Measurements from ENCODE around the gene EEFSEC.
A peak's percentile ranks its signal among the peaks of the same experiment; 100 is the strongest.

The EEFSEC gene

DNA sequence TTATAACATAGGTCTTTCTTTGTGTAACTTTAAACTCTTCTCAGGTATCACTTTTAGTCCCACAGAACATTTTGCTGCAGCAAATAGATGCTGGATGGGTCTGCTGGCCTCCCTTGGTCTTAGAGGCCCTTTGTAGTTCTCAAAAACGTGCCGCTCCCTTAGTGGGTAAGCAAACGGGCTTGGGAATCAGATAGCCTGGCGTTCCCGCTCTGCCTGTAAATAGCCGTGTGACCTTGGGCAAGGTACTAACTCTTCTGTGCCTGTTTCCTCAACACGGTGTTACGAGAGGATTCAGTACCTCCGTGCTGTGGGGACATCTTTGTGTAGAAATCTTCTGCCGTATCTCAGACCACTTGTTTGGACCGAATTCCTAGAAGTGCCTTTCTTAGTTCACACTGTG lies 249.0 kb downstream of the EEFSEC start:
- DNase-seq: no peak

- no peak for DNase-seq
Measured at GRCh38 chr3:128402998-128403397, 249.7 kb downstream of the EEFSEC start.

DNA sequence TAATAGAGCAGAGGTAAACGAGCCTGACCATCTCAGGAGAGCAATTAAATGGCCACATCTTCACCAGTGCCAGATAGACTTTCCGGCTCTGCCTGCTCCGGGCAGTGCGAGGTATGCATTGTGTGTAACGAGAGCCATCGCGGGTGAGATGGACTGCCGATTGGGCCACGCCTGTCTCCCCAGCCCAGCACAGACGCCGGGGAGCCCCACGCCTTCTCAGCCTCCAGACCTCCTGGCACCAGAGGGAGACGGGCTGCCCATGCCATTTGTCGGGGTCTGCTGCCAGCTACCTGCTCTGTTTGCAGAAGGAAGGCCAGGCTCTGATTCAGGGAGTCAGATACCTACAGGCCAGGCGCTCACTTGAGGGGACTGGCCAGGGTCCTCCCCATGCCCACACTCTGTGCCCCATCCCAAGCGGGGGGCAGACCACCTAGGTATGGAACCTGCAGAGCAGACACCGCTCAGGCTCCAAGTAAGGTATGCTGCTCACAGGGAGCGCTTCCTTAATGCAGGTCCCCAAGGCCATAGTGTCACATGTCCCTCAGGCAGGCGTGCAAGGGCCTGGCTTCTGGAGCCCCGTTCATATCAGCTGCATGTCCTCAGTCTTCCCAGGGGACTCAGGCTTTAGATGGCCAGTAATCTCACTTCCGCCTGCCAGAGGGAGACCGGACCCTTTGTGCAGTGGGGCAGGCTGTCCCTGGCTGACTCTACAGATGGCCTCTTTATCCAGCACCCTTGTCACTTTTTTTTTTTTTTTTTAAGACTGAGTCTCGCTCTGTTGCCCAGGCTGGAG lies 251.2 kb downstream of the EEFSEC start:
- DNase-seq: no peak

DNA sequence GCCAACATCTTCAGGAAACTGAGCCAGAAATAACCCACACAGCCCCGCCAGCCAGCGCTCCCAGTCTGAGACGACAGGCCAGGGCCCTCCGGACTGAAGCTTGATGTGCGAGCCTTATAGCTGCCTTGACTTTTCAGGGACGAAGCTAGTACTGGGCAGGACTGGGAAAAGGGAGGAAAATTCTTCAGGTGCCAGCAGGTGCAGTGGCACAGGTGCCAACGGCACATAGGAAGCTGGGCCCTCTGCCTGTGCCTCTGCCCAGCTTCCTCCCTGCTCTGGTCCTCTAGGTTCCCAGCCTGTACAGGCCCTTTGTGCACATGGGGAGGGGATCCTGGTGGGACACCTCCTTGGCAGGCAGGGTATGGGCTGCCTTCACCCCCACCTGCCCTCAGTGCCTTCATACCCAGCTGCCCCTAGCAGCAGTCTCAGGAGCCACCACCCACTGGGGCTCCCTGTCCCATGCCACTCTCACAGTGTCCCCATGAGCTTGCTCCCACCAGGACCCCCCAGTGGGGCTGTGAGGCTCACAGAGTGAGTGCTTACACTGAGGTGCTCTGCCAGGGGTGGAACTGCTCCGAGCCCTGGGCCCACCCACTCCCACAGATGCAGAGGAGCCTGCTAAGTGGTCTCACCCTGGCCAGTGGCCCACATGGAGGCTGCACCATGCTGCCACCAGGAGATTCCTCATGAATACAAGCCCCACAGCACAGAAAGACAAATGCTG lies 252.4 kb downstream of the EEFSEC start:
- DNase-seq: no peak

DNA sequence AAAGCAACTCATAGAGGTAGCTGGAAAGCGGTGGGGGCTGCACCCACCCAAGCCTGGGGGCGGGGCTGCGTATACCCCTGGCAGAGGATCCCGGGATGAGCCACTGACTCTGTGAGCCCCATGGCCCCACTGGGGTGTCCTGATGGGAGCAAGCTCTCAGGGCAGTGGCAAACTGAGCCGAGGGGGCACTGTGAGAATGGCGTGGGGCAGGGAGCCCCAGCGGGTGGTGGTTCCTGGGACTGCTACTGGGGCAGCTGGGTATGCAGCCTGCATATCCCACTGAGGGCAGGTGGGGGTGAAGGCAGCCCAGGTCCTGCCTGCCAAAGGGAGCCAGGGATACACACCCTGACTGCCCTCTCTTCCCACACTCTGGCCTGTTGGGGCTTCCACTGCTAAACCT lies 254.0 kb downstream of the EEFSEC start:
- DNase-seq: no peak

GRCh38 chr3:128408012-128408692 lies 254.9 kb downstream of the EEFSEC start:
- no peak for DNase-seq

DNA sequence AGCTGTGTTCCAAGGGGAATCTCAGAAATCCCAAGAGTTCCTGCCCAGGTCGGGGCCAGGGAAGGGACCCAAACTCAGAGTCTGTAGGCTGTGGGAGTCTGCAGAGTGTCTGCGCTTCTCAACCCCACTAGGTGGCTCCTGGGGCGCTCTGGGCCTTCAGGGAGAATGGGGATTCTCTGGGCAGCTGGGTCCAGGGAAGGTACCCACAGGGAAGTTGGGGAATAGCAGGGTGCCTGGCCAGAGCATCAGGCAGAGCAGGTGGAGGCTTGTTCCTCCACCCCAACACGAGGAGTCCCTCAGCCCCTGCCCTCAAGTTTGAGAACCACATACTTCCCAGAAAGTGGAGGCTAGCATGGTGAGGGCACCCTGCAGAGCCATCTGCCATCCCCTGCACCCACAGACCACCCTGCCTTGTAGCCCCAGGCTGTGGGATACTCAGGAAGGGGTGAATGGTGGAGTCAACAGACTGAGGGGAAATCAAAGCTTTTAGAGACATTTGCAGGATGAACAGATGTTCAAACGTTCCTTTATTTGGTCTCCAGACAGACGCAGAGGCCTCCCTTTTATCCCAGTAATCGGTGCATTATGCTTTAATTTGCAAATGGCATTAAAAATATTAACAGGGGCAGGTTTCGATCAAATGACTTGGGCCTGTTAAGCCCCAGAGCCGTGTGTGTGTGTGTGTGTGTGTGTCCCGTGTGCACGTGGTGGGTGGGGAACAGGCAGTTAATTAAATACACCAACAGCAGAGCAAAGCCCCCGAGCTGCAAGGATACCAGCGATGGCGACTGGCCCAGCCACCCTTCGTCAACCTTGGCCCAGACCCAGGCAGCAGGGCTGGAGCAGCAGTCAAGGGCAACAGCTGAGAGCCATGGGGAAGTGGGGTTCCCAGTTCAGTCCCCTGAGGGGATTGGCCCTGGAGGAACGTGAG lies 255.7 kb downstream of the EEFSEC start:
- no peak for DNase-seq

- DNase-seq: peak; percentile 44
Measured at GRCh38 chr3:128409624-128410581, 256.6 kb downstream of the EEFSEC start.

DNA sequence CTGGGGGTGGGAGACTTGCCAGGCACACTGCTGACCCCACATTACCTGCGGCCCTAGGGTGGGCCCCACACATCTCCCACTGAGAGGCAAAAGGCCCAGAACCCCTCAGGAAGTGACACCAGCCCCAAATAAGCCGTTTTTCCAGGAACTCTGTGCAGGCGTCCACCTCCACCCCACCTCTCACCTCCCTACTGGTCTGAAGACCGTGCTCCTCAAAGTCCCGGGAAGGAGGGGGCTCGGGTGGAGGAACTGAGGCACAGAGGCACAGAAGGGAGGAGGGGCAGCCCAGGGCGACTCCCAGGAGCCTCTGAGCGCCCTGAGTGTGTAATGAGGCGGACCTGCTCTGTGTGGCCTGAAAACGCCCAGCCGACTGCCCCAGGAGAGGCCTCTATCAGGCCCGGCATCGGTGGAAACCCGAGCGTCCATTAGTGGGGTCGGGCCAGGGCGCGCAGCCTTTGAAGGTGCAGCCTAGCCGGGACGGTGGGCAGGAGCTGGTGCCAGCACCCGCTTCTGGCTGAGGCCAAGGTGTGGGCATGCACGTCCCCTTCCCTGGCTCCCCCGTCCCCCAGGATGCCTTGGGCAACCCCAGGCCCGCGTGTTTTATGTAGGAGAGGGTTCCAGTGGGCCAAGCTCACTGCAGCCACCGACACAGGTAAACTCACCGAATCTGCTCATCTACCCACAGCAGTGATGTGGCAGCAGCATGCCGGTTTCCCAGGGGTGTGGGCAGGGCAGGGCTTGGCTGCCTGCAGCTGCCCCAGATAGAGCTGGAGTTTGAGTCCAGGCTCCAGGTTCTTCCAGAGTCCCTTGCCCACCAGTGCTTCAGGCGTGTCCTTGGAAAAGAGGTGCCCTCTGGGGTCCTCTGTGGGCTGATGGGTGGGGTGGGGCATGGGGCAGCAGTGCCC lies 257.6 kb downstream of the EEFSEC start:
- no peak for DNase-seq

- peak; percentile 45 for DNase-seq
Measured at GRCh38 chr3:128411574-128412064, 258.3 kb downstream of the EEFSEC start.

GRCh38 chr3:128412180-128413002 lies 259.1 kb downstream of the EEFSEC start:
- peak; percentile 55 for DNase-seq

DNA sequence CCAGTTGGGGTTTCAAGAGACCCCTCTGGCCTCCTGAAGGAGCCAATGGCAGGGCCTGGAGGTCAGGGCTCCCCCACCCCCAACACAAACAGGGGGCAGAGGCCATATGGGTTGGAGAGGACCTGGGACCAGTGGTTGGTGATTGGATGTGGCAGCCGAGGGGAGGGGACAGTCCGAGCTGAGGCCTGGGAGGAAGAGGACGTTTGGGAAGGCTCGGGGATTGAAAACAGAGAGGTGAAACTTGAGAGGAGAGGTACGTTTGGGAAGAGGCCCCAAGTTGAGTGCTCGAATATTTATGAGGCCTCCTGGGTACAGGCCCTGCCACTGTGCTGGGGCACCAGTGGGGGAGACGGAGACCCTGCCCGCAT lies 259.7 kb downstream of the EEFSEC start:
- DNase-seq: no peak

DNA sequence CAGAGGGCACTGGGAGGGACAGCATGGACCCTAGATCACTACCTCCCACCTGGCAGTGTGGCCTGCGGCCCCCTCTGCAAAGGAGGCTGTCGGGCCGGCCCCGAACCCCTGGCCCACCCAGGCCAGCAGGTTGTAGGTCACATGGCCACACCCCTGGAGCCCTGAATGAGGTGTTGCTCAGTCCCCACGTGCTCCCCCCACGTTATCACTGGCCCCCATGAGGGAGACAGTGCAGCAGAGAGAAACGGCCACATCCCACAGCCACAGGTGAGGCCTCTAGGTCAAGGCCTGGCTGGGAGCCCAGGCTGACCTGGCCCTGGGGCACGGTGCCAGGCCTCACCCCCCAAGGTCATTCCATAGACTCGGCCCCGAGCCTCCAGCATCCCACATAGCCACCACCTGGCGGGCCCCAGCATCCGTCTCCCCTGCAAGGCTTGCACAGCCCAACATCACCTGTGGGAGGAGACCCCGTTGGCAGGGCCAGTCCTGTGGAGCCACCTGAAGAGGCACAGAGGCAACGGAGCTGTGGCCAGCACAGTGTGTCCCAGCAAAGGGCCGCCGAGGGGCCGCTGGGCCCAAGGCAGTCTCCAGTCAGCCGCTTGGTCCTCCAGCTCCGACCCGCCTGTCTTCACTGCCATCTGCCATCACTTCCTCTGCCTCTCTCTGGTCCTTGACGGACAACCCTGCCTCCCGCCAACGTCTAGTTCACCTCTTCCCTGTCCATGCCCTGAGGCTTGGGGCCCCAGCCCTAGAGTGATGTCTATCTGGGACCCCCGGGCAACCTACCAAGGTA lies 260.3 kb downstream of the EEFSEC start:
- no peak for DNase-seq

- DNase-seq: peak; percentile 80
Measured at GRCh38 chr3:128415200-128415772, 262.0 kb downstream of the EEFSEC start.

DNA sequence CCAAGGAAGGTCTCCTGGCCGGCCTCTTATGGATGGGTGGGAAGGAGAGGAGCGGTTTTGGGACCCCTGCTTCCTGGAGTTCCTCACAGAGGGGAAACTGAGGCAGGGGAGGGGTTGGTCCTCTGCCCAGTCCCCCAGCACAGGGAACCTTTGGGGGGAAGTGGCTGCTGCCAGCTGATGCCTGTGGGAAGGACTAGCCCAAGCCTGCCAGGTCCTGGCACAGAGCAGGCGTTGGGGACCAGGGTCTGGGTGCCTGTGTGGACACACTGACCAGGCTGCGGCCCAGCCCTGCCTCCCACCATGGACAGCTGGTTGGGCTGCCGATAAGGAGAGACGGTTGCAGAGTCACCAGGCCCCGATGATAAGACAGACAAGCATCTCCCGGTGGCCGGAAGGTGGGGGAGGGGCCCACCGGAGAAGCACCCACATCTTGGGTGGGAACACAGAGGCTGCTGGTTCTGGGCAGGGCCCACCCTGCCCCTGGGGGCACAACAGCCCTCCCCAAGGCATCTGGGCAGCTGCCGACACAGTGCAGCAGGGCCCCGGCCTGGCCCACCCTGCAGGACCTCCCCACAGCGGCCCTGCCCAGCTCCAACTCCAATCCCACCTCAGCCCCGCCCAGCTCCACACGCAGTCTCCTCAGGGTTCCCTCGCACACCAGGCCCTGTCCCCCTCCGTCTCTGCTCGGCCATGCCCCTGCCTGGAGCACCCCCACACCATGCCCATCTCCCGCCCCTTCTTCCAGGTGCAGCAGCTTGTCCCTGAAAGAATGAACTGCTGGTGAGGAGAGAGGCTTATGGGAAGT lies 262.7 kb downstream of the EEFSEC start:
- peak; percentile 82 for DNase-seq

GRCh38 chr3:128416578-128417211 lies 263.4 kb downstream of the EEFSEC start:
- DNase-seq: peak; percentile 57

GRCh38 chr3:128418900-128419299 lies 265.6 kb downstream of the EEFSEC start:
- DNase-seq: no peak

Measured in hematopoietic multipotent progenitor cell treated with erythropoietin and hydrocortisone succinate and interleukin-3 and kit ligand, for 8 days (in vitro differentiated cells).